ENCODE data around the gene MYEOV.
A peak's percentile ranks its signal among the peaks of the same experiment; 100 is the strongest.

Gene MYEOV

DNA sequence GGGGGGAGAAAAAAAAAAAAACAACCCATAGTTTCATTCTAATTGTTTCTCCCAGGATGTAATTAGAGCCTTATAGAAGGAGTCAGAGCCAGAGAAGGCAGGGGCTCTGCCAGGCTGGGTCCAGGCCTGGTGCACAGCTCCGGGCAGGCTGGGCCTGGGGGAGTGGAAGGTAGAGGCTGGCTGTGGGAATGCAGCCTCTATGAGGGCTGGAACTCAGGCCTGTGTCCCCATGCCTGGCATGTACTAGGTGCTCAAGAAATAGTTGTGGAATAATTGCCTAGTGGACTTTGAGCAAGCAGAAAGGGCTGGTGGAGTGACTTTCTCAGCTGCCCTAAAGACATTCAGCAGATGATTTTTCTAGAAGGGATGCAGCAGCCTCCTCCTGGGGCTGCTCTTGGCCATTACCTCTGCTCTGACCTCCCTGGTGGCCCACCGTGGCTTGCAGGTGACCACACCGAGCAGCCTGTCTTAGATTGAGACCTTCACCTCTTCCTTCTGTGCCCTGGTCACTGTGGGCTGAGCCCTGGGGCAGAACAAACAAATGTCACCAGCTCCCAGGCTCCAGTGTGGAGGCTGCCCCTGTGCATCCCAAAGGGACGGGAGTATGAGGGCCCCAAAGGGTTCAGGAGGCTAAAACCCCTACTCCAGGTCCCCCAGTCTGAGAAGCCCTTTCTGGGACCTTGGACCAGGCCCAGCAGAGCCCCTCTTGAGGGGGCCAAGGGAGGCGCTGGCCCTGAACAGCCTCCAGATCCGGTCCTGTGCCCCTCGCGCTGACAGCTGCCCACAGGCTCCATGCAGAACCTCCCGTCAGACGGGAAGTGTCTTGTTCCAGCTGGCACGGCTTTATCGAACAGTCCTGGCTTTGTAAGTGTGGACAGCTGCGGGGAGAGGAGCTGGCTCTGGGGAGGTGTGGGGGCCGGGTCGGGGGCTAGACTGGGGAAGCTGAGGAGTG, 18.8 kb downstream of the MYEOV start:
- Histone ChIP-seq H3K27me3 (ENCODE audit: control insufficient read depth in 5 of 5, insufficient read depth in 4 of 5, low read length in 5 of 5) (peaks cover 0 to 5% (median 0%) of the 10 kb centered on the region in 5 donors), H3K9ac (ENCODE audit: low read length in 5 of 5) (peak overlapping the region in 1 of 5 donors; percentile 32), H3K9me3 (ENCODE audit: control insufficient read depth in 5 of 5, low read length in 5 of 5) (peaks cover 0 to 10% (median 4%) of the 10 kb centered on the region in 5 donors), H3K4me1 (ENCODE audit: control insufficient read depth in 5 of 5, insufficient read depth in 5 of 5, low read length in 5 of 5) (peaks cover 3 to 33% (median 30%) of the 10 kb centered on the region in 5 donors), H3K36me3 (ENCODE audit: control insufficient read depth in 5 of 5, insufficient read depth in 5 of 5, low read length in 5 of 5) (no peaks in the 10 kb centered on the region), H3K4me3 (ENCODE audit: low read depth in 1 of 5, low read length in 5 of 5) (no peak overlapping the region), H3K27ac (ENCODE audit: low read depth, low read length) (no peak overlapping the region)

DNA sequence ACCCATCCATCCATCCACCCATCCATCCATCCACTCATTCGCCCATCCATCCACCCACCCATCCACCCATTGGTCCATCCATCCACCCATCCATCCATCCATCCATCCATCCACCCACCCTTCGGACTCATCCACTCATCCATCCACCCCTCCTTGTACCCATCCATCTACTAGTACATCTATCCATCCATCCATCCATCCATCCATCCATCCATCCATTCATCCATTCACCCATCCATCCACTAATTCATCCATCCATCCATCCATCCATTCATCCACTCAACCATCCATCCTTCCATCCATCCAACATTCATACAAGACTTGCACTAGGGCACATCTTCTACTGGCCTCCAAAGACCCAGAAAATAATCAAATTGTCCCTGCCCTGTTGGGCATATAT, 20.0 kb downstream of the MYEOV start:
- Histone ChIP-seq H3K4me1 (ENCODE audit: control insufficient read depth in 5 of 5, insufficient read depth in 5 of 5, low read length in 5 of 5) (peaks cover 3 to 38% (median 30%) of the 10 kb centered on the region in 5 donors), H3K36me3 (ENCODE audit: control insufficient read depth in 5 of 5, insufficient read depth in 5 of 5, low read length in 5 of 5) (no peaks in the 10 kb centered on the region), H3K9ac (ENCODE audit: low read length in 5 of 5) (no peak overlapping the region), H3K9me3 (ENCODE audit: control insufficient read depth in 5 of 5, low read length in 5 of 5) (peaks cover 0 to 14% (median 7%) of the 10 kb centered on the region in 5 donors), H3K27me3 (ENCODE audit: control insufficient read depth in 5 of 5, insufficient read depth in 4 of 5, low read length in 5 of 5) (peaks cover 0 to 5% (median 0%) of the 10 kb centered on the region in 5 donors), H3K4me3 (ENCODE audit: low read depth in 1 of 5, low read length in 5 of 5) (no peak overlapping the region), H3K27ac (ENCODE audit: low read depth, low read length) (no peak overlapping the region)

GRCh38 chr11:69314555-69314954, 20.6 kb downstream of the MYEOV start:
- no peak overlapping the region for H3K4me3 ChIP-seq (ENCODE audit: low read depth in 1 of 5, low read length in 5 of 5)
- H3K36me3 ChIP-seq (ENCODE audit: control insufficient read depth in 5 of 5, insufficient read depth in 5 of 5, low read length in 5 of 5) = no peaks in the 10 kb centered on the region
- H3K9me3 ChIP-seq (ENCODE audit: control insufficient read depth in 5 of 5, low read length in 5 of 5) = peaks cover 0 to 14% (median 7%) of the 10 kb centered on the region in 5 donors
- peaks cover 0 to 5% (median 0%) of the 10 kb centered on the region in 5 donors for H3K27me3 ChIP-seq (ENCODE audit: control insufficient read depth in 5 of 5, insufficient read depth in 4 of 5, low read length in 5 of 5)
- H3K9ac ChIP-seq (ENCODE audit: low read length in 5 of 5) = no peak overlapping the region
- H3K4me1 ChIP-seq (ENCODE audit: control insufficient read depth in 5 of 5, insufficient read depth in 5 of 5, low read length in 5 of 5) = peaks cover 3 to 39% (median 33%) of the 10 kb centered on the region in 5 donors
- no peak overlapping the region for H3K27ac ChIP-seq (ENCODE audit: low read depth, low read length)

DNA sequence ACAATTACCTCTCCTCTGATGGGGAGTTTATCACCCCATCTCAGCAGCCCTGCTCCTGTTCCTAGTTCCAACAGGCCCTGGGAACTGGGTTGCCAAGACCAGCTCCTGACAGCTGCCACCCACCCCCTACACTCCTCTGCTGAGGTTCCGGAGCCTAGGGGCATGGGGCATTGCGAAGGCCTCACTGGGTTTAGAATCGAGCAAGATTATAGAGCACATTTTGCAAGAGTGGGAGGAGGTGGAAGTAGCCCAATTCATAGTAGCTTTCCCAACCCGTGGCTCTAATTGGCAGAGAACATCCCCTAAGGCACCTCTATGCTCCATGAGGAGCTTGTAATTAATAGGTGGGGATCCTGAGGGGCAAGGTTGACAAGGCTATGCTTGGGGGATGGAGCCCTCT, 23.0 kb downstream of the MYEOV start:
- peaks cover 0 to 14% (median 7%) of the 10 kb centered on the region in 5 donors for H3K9me3 ChIP-seq (ENCODE audit: control insufficient read depth in 5 of 5, low read length in 5 of 5)
- no peak overlapping the region for H3K9ac ChIP-seq (ENCODE audit: low read length in 5 of 5)
- no peak overlapping the region for H3K27ac ChIP-seq (ENCODE audit: low read depth, low read length)
- peak overlapping the region in 1 of 5 donors; percentile 23 for H3K4me3 ChIP-seq (ENCODE audit: low read depth in 1 of 5, low read length in 5 of 5)
- H3K4me1 ChIP-seq (ENCODE audit: control insufficient read depth in 5 of 5, insufficient read depth in 5 of 5, low read length in 5 of 5) = peaks cover 0 to 52% (median 37%) of the 10 kb centered on the region in 5 donors
- H3K36me3 ChIP-seq (ENCODE audit: control insufficient read depth in 5 of 5, insufficient read depth in 5 of 5, low read length in 5 of 5) = no peaks in the 10 kb centered on the region
- no peaks in the 10 kb centered on the region for H3K27me3 ChIP-seq (ENCODE audit: control insufficient read depth in 5 of 5, insufficient read depth in 4 of 5, low read length in 5 of 5)

DNA sequence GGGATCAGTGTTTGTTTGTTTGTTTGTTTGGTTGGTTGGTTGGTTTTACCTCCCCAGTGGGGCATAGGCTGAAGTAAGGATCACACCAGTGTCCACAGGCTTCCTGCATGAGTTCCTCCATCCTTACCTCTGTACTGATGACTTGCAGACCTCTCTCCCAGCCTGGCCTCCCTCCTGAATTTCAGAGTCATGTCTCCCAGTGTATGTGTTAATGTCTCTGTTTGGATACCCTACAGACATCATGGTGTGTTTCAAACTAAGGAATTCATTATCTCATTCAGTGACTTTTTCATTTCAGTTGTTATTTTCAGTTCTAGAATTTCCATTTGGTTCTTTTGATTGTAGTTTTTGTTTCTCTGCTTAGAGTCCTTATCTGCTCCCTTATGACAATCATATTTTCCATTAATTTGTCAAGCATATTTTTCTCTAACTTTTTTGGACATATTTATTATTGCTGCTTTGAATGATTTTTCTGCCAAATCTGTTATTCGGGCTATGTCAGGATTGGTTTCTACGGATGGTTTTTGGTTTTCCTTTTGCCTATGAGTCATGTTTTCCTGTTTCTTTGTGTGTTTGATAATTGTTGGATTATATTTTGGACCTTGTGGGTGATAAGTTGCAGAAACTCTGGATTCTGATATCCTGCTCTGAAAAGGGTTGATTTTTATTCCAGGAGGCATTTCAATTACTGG, 23.6 kb downstream of the MYEOV start:
- Histone ChIP-seq H3K9ac (ENCODE audit: low read length in 5 of 5) (no peak overlapping the region), H3K4me3 (ENCODE audit: low read depth in 1 of 5, low read length in 5 of 5) (peak overlapping the region in 1 of 5 donors; percentile 23), H3K9me3 (ENCODE audit: control insufficient read depth in 5 of 5, low read length in 5 of 5) (peaks cover 0 to 14% (median 7%) of the 10 kb centered on the region in 5 donors), H3K4me1 (ENCODE audit: control insufficient read depth in 5 of 5, insufficient read depth in 5 of 5, low read length in 5 of 5) (peaks cover 0 to 46% (median 35%) of the 10 kb centered on the region in 5 donors), H3K27me3 (ENCODE audit: control insufficient read depth in 5 of 5, insufficient read depth in 4 of 5, low read length in 5 of 5) (no peaks in the 10 kb centered on the region), H3K36me3 (ENCODE audit: control insufficient read depth in 5 of 5, insufficient read depth in 5 of 5, low read length in 5 of 5) (no peaks in the 10 kb centered on the region), H3K27ac (ENCODE audit: low read depth, low read length) (no peak overlapping the region)

DNA sequence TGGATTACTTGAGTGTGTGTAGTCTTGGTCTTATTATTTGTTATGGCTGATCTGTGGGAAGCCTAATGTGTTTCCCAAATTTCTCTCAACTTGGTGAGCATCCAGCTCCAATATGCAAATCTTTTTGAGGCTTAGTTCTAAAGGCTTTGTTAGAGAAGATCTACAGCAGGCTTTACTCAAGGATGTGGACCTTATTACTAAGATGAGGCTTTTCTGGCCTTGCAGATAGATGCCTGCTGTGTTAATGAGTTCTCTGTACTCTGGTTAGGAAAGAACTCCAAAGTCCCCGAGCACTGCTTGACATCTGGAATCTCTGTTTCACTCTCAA, 24.1 kb downstream of the MYEOV start:
- Histone ChIP-seq H3K9me3 (ENCODE audit: control insufficient read depth in 5 of 5, low read length in 5 of 5) (peaks cover 0 to 14% (median 7%) of the 10 kb centered on the region in 5 donors), H3K36me3 (ENCODE audit: control insufficient read depth in 5 of 5, insufficient read depth in 5 of 5, low read length in 5 of 5) (no peaks in the 10 kb centered on the region), H3K4me1 (ENCODE audit: control insufficient read depth in 5 of 5, insufficient read depth in 5 of 5, low read length in 5 of 5) (peaks cover 0 to 41% (median 29%) of the 10 kb centered on the region in 5 donors), H3K27me3 (ENCODE audit: control insufficient read depth in 5 of 5, insufficient read depth in 4 of 5, low read length in 5 of 5) (no peaks in the 10 kb centered on the region), H3K9ac (ENCODE audit: low read length in 5 of 5) (no peak overlapping the region), H3K27ac (ENCODE audit: low read depth, low read length) (no peak overlapping the region), H3K4me3 (ENCODE audit: low read depth in 1 of 5, low read length in 5 of 5) (no peak overlapping the region)

DNA sequence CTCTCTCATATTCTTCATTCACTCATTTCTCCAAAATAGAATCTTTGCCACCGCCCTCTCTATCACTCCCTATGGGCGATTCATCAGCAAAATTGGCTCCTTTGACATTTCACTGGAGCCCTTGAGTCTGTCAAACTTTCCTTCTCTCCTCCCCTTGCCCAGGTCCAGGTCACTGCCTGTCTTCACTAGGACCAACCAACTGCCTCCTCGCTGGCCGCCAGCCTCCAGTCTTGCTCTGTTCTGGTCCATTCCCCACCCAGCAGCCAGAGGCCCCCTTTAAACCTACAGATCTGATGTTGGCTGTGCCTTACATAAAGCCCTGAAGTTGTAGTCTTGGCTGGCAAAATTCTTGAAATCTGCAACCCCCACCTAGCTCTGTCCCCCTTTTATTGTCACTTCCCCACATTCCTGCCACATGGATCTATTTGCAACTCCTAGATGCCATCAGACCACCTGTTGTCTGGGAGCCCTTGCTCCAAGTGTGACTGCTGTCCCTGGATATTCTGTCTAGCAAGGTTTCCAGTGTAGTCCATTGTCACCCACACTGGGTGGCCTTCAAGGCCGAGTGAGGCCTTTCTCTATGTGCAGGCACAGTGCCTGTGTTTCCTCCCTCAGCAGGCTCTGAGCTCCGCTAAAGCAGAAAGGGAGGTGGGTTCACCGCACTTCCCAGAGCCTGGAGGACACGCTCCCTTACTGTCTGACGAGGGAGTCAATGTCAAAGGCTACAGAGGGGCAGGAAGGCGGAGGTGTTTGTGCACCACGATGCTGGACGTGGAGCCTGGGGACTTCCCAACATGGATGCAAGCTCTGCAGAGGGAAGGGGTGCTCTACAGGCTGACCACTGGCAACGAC, 25.5 kb downstream of the MYEOV start:
- no peaks in the 10 kb centered on the region for H3K36me3 ChIP-seq (ENCODE audit: control insufficient read depth in 5 of 5, insufficient read depth in 5 of 5, low read length in 5 of 5)
- no peaks in the 10 kb centered on the region for H3K27me3 ChIP-seq (ENCODE audit: control insufficient read depth in 5 of 5, insufficient read depth in 4 of 5, low read length in 5 of 5)
- H3K9ac ChIP-seq (ENCODE audit: low read length in 5 of 5) = no peak overlapping the region

DNA sequence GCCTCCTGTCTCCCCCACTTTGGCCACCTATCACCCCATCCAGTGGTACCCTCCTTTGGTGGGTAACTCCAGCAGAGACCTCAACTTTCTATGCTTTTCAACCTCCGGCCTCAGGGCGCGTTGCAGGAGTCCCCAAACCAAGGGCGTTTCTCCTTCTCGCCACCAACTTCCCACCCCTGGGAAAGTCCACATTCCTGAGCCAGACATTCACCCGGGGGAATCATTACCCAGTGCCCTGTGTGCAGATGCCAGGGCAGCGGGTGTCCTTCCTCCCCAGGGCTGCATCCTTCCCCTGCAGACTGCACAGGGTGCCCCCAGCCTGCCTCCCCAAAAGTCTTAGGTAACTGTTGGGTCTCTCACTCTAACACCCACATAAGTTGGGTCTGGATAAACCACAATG, 26.4 kb downstream of the MYEOV start:
- Histone ChIP-seq H3K27ac (ENCODE audit: low read depth, low read length) (no peak overlapping the region), H3K36me3 (ENCODE audit: control insufficient read depth in 5 of 5, insufficient read depth in 5 of 5, low read length in 5 of 5) (no peaks in the 10 kb centered on the region), H3K27me3 (ENCODE audit: control insufficient read depth in 5 of 5, insufficient read depth in 4 of 5, low read length in 5 of 5) (no peaks in the 10 kb centered on the region), H3K4me1 (ENCODE audit: control insufficient read depth in 5 of 5, insufficient read depth in 5 of 5, low read length in 5 of 5) (peaks cover 0 to 44% (median 28%) of the 10 kb centered on the region in 5 donors), H3K9ac (ENCODE audit: low read length in 5 of 5) (peak overlapping the region in 3 of 5 donors; percentile 13 to 37 (median 18)), H3K4me3 (ENCODE audit: low read depth in 1 of 5, low read length in 5 of 5) (peak overlapping the region in 1 of 5 donors; percentile 11), H3K9me3 (ENCODE audit: control insufficient read depth in 5 of 5, low read length in 5 of 5) (peaks cover 0 to 14% (median 7%) of the 10 kb centered on the region in 5 donors)

More for the DNA sequence above, 25.5 kb downstream of the MYEOV start:
- Histone ChIP-seq H3K4me3 (ENCODE audit: low read depth in 1 of 5, low read length in 5 of 5) (peak overlapping the region in 1 of 5 donors; percentile 11), H3K4me1 (ENCODE audit: control insufficient read depth in 5 of 5, insufficient read depth in 5 of 5, low read length in 5 of 5) (peaks cover 0 to 38% (median 27%) of the 10 kb centered on the region in 5 donors), H3K9me3 (ENCODE audit: control insufficient read depth in 5 of 5, low read length in 5 of 5) (peaks cover 0 to 14% (median 7%) of the 10 kb centered on the region in 5 donors), H3K27ac (ENCODE audit: low read depth, low read length) (no peak overlapping the region)

Data from subcutaneous abdominal adipose tissue (tissue), 5 donors.